Activated CD8-positive, alpha-beta memory T cell treated with anti-CD3 and anti-CD28 coated beads for 4 hours (primary cell): ENCODE data around the gene MRTFA.
A peak's percentile ranks its signal among the peaks of the same experiment; 100 is the strongest.
"Not testable (repeated sequence)": the region's sequence is repeated elsewhere in the genome, so short reads cannot be mapped to it uniquely, and the experiment has no call there.

Experiments
- DNase-seq, 2 donors: peaks; one replicate each; pipeline ENCODE4 v3.0.0-alpha.2; 2020; ENCODE audit warnings: low read depth in 2 of 2

MRTFA gene

DNA sequence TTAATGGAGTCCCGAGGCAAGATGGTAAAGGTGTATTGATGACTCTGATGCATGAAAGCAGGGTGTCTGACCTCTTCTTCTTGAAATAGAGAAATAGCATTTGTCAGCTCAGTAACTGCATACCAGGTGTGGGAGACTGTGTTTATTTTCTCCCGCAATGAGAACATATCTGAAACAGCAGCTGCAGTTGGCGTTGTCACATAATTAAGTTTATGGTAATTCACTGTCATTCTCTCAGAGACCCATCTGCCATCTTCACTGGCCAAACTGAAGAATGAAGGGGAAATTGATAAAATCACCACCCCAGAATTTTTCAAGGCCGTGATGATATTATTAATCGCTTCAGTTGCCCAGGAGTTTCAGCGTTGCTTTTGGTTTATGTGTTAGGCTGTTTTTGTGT is 22.6 kb upstream of the MRTFA start:
- no peak for DNase-seq

DNA sequence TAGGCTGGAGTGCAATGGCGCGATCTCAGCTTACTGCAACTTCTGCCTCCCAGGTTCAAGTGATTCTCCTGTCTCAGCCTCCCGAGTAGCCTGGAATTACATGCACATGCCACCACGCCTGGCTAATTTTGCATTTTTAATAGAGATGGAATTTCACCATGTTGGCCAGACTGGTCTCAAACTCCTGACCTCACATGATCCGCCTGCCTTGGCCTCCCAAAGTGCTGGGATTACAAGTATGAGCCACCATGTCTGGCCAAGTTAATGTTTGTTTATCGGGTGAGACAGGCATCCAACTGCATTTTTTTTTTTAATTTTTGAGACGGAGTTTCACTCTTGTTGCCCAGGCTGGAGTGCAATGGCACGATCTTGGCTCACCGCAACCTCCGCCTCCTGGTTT is 20.1 kb upstream of the MRTFA start:
- not testable (repeated sequence) for DNase-seq

DNA sequence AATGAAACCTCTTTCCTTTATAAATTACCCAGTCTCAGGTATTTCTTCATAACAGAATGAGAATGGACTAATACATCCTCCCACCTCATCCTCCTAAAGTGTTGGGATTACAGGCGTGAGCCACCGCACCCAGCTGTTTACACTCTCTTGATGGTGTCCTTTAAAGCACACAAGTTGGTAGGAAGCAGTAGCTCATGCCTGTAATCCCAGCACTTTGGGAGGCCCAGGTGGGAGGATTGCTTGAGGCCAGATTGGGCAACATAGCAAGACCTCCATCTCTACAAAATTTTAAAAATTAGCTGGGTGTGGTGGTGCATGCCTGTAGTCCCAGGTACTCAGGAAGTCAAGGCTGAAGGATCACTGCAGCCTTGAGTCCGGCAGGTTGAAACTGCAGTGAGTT is 19.4 kb upstream of the MRTFA start:
- not testable (repeated sequence) for DNase-seq

DNA sequence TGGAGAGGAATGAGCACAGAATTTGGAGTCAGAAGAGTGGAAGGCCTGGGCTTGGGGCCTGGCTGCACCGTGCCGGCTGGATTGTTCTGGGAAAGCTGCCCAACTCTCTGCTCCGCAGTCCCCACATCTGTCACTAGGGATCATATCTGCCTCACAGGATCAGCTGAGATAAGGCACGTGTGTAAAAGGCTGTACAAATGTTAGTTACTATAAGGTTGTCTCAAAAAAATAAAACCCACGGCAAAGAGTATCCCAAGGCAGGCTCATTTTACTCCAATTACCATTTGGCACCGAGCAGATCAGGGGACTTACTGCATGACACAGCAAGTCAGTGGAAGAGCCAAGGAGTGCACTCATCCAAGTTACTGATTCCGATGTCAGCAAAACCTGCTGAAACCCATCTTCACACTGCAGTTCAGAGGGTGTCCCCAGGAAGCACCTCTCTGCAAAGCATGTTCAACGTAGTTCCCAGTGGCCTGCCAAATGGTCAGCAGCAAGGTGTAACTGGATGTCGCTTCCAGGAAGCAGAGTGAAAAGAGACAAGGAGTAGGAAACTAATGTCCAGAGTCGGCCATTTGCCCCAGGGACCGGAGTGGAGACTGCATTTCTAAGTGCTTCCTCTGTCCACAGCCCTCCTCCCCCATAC is 18.1 kb upstream of the MRTFA start:
- no peak for DNase-seq

DNA sequence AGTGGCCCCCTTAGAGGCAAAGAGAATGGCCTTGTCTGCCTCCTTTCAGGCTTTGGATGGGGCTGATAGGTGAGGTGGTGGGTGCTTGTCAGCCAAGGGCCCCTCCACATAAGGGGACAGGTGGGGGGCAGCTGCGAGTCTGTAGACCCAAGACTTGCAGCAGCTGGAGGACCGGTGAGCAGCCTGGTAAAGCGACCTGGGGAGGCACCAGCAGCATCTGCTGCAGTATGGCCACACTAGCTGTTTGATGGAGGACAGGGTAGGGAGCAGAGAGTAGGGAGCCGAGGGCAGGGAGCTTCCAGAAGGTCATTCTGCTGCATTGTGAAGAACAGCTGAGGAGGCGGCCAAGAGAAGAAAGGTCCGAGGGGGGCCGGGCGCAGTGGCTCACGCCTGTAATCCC is 16.8 kb upstream of the MRTFA start:
- DNase-seq, result no peak

DNA sequence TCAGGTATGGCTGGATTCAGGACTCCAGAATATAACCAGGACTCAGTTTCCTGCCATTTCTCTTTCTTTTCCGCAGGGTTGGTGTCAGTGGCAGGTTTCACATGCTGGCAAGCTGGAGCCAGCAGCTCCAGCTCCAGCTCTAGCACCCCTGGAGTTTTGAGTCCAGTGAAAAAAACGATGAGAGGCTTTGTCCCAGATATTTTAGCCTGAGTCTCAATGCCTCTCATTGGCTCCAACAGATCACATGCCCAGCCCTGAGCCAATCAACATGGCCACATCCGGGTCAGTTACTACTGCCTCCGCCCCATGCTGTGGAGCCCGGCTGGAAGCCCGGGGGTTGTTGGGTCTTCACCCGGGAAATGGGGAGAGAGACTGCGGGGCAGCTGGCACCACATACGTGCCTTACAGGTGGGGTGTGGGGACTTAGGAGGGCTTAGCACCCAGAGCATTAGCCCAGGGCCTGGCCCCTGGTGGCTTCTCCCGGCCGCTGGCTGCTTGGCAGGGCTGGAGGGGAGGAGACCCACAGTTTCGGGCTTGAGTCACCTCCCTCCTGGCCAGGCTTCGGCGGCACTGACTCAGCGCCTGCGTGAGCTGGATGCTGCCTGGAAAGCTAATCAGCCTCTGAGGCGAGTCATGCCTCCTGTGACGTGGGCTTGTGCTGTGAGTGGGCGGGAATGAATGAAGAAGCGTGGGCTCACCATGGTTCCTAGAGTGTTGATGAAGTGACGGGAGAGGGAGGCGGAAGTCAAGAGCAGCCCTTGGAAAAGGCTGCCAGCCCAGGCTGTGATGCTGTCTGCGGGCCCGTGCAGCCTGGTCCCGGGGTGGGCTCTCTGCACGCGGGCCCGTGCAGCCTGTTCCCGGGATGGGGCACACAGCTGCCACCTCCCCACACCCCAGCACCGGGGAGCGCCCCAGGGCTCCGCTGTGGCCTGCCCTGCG is 15.3 kb upstream of the MRTFA start:
- peak; percentile 59 to 80 for DNase-seq

DNA sequence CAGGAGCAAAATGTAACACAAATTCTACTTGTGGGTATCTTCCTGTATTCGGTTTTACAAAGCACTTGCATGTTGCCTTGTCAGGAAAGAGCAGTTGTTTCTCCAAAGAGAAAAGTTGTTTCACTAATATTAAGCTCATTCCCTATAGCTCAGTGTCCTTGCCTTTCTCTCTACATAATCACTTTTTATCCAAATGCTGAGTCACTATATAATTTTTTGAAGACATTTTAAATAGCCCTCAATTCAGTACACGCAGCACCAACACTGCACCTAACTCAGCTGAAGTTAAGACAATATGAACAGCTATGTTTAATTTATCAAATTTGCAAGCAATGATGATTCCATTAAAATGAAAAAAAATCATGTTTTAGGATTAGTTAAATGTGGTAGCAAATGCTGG is 14.5 kb upstream of the MRTFA start:
- DNase-seq, result no peak

DNA sequence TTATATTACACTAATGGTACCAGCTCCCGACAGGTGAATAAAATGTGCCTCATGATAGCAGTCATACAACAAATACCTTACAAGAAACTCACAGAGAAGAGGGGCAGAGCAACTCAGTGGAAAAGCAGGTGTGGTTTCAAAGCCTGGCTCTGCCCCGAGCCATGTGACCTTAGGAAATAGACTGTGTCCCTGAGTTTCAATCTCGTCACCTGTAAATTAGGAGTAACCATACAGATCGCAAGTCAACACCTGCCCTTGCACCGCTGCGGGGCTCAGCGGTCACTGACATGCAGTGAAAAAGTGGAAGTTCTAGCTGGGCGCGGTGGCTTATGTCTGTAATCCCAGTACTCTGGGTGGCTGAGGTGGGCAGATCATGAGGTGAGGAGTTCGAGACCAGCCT is 11.9 kb upstream of the MRTFA start:
- DNase-seq, result no peak

DNA sequence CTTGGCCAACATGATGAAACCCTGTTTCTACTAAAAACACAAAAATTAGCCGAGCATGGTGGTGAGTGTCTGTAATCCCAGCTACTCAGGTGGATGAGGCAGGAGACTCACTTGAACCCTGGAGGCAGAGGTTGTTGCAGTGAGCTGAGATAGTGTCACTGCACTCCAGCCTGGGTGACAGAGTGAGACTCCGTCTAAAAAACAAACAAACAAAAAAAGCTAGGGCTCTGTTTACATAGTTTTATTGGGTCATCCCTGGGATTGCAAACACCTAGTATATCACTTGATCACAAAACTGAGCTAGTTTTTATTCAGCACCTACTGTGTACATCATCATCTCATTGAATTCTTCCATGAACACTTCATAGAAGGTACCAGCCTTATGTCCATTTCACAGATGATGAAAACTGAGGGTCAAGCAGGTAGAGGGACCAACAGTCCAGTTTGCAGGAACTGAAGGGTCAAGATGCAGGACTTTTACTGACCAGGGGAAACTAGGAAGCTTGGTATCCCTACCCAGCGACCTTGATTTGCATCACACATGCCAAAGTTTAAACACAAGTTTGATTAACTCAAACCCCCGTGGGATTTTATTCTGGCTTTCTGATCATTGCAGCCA is 9.2 kb upstream of the MRTFA start:
- no peak for DNase-seq

- DNase-seq, result no peak
These were observed 5.8 kb upstream of the MRTFA start for GRCh38 chr22:40642316-40642715.

GRCh38 chr22:40641269-40641668 is 4.8 kb upstream of the MRTFA start:
- no peak for DNase-seq

DNA sequence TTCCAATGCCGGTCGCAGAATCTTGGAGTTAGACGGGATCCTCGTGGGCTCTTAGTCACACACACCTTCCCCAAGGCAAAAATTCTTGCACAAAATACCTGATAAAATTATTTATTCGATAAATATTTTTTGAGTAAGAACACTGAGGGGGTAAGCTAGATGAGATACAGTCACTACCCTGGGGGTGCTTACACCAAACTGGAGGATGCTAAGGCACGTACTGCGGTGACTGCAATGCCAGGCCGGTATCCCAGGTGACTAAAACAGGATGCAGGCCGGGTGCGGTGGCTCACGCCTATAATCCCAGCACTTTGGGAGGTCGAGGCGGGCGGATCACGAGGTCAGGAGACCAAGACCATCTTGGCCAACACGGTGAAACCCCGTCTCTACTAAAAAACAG is 1.7 kb upstream of the MRTFA start:
- DNase-seq, result no peak

GRCh38 chr22:40637183-40638150 is 948 bp upstream of the MRTFA start:
- peak in 1 of 2 donors; percentile 33 for DNase-seq

DNA sequence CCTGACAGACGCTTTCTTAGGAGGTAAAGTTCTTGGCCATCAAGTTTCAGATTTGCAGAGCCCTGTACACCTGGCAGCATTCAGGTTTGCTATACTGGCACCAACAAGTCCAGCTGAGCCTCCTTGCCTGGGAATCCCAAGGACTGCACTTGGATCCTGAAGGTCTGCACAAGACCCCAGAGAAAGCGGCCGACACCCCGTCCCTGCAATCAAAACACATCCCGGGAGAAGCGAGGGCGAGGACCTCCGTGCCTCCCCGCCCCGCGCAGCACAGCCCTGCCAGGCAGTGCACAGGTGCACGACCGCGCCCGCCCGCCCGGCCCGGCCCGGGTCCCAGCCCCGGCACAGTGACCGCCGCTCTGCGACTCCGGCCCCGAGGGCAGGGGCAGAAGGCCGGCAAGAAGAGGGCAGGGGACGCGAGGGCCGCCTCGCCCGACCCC is 559 bp downstream of the MRTFA start:
- no peak for DNase-seq

DNA sequence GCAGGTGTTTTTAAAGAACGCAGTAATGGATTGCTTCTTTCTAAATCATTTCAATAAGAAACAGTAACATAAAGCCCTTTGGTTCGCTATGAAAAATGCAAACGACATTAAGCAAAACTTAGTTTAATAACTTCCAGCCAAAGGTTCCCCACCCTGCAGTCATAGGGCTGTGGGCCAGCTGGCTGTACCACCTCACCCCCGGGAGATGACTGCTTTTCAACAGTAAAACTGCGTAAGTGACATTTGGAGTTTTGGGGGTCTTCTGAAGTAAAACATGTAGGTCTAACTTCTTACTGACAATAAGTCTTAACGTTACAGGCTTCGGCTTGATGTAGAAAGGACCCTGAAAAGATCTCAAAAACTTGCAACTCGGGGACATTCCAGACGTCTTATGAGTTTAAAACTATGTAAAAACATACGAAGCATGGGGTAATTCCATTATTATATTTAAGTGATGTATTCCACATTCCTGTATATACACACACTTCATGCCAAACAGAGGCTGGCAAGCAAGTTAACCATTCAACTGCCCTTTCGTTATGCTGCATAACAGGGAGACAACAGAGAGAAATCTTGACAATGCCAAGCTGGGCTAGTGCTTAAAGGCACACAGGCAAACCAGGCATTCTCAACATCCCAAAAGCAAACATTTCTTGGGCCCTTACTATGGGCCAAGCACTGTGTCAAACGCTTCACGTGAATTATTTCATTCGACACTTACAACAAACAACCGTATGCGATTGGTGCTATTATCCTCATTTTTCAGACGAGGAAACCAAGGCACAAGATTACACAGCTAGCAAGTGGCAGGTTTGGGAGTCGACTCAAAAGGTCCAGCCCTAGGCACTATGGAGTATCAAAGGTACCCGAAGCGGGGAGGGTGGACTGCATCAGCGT is 1.2 kb downstream of the MRTFA start:
- DNase-seq, result no peak

GRCh38 chr22:40634119-40634903 is 2.2 kb downstream of the MRTFA start:
- no peak for DNase-seq

DNA sequence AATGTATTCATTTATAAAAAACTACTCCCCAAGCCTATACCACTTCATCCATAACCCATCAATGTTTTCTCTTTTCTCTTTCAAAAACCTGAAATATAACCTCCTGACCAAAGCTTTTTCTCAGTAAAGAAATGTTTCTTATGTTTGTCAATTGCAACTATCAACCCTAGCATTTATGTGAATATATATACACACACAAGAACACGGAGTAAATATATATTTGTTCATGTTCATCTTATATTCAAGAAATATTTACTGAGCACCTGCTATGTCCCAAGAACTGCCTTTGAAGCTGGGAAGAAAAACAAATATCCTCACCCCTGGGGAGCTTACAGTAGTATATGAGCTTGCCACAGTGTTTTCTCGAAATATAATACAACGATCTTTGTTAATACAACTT is 3.5 kb downstream of the MRTFA start:
- no peak for DNase-seq

- no peak for DNase-seq
These were observed 4.6 kb downstream of the MRTFA start for GRCh38 chr22:40631925-40632324.

GRCh38 chr22:40628354-40629042 is 8.0 kb downstream of the MRTFA start:
- DNase-seq, result no peak
